Peyer's patch (tissue), 4 donors: ENCODE data around the gene EVI2A. TPM values are rescaled to one million over a fixed set of nuclear protein-coding genes. Genes with fewer than 3 reads are reported as not detected.

ENCODE experiments used
- DNase-seq, 3 donors: peaks; one replicate each; pipeline ENCODE4 v3.0.0-alpha.2; 2017 to 2019
- H3K27ac ChIP-seq, 4 donors: fragments of 200-600 bp; sonication (generic); one replicate each; pipeline ENCODE4 v1.5.1; 2016 to 2019
- H3K27me3 ChIP-seq, 2 donors: fragments of 200-600 bp; sonication (generic); one replicate each; pipeline ENCODE4 v1.5.1; 2019
- H3K36me3 ChIP-seq, 3 donors: fragments of 200-600 bp; sonication (generic); one replicate each; pipeline ENCODE4 v1.5.1; 2016 to 2019
- H3K4me1 ChIP-seq, 4 donors: fragments of 200-600 bp; sonication (generic); one replicate each; pipeline ENCODE4 v1.5.1; 2016 to 2019
- H3K4me3 ChIP-seq, 4 donors: fragments of 200-600 bp; sonication (generic); 1 replicate in 3 of 4; 2 replicates in 1 of 4; pipeline ENCODE4 v1.5.1; 2016 to 2019; ENCODE audit warnings: mild to moderate bottlenecking in 1 of 4
- H3K9me3 ChIP-seq, 4 donors: fragments of 200-600 bp; sonication (generic); one replicate each; pipeline ENCODE4 v1.5.1; 2016 to 2019; ENCODE audit warnings: mild to moderate bottlenecking in 1 of 4
- POLR2A ChIP-seq, 2 donors: fragments of 450-650 bp; IDR thresholded peaks; one replicate each; pipeline ENCODE4 v1.5.1; 2017; ENCODE audit warnings: antibody characterized with exemption in 2 of 2, mild to moderate bottlenecking in 2 of 2, moderate library complexity in 2 of 2
- total RNA-seq, 4 donors: library from RNA; depleted of rRNA; stranded (reverse); fragments of >200 nt; gene quantifications; one replicate each; pipeline ENCODE4 v1.1.0, GENCODE V29; 2016
- TF ChIP-seq, protein P1 (sequence below), 6 experiments: fragments of 450-650 bp in 4 of 6; fragments of 200-600 bp in 2 of 6; sonication (generic) in 1 of 6; IDR thresholded peaks; one replicate each; pipeline ENCODE4 v1.5.1; 2017 to 2019; ENCODE audit warnings: antibody characterized with exemption in 6 of 6, mild to moderate bottlenecking in 3 of 6, moderate library complexity in 1 of 6

Gene EVI2A
- 10 to 100 TPM in 1 of 4 donors, 1 to 10 TPM in 2, not detected in 1; 1.4 to 12.4 (median 5.8) TPM for total RNA-seq

- peak in 2 of 3 donors; percentile 66 to 75 for DNase-seq
- H3K27ac ChIP-seq: peak within 1 kb of the TSS; percentile 57 to 80 (median 76)
- TF ChIP-seq POLR2A (IDR thresholded peaks at IDR 0.05): peak in 1 of 2 donors; percentile 34
- TF ChIP-seq, protein P1, sequence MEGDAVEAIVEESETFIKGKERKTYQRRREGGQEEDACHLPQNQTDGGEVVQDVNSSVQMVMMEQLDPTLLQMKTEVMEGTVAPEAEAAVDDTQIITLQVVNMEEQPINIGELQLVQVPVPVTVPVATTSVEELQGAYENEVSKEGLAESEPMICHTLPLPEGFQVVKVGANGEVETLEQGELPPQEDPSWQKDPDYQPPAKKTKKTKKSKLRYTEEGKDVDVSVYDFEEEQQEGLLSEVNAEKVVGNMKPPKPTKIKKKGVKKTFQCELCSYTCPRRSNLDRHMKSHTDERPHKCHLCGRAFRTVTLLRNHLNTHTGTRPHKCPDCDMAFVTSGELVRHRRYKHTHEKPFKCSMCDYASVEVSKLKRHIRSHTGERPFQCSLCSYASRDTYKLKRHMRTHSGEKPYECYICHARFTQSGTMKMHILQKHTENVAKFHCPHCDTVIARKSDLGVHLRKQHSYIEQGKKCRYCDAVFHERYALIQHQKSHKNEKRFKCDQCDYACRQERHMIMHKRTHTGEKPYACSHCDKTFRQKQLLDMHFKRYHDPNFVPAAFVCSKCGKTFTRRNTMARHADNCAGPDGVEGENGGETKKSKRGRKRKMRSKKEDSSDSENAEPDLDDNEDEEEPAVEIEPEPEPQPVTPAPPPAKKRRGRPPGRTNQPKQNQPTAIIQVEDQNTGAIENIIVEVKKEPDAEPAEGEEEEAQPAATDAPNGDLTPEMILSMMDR (IDR thresholded peaks at IDR 0.05): no peak
- peaks cover 0 to 5% (median 0%) of the 10 kb centered on the region in 4 donors for H3K4me1 ChIP-seq
- peak within 1 kb of the TSS; percentile 31 to 36 (median 34) for H3K4me3 ChIP-seq
- no peaks in the 10 kb centered on the region for H3K27me3 ChIP-seq
- H3K9me3 ChIP-seq: no peaks in the 10 kb centered on the region
- H3K36me3 ChIP-seq: peaks cover 0 to 9% (median 0%) of the 10 kb centered on the region in 3 donors
Measured at GRCh38 chr17:31321481-31321880, at the start of gene EVI2A. TSS of gene EVI2A (minus strand) at chr17:31321622. CDS start at chr17:31319013, 2,609 bp downstream.

DNA sequence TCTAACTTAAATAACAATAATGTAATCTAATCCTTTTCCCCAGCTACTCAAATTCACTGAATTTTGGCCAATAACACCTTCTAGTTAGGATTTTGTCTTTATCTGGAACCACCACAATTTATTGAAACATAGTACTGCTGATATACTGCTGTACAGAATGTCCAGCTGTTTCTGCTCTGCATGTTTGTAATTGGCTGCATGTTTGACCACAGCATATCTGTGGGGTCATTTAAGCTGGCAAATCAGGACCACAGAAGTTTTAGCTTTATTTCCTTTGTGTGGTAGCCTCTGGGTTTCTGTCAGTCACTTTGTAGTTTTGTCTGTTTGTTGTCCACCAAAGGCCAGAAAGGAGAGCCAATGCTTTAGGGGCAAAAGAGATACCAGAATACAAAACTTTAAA, 47.8 kb upstream of the EVI2A start:
- Histone ChIP-seq H3K36me3 (peaks cover 0 to 12% (median 0%) of the 10 kb centered on the region in 3 donors), H3K9me3 (no peaks in the 10 kb centered on the region), H3K27me3 (no peaks in the 10 kb centered on the region), H3K4me3 (no peak overlapping the region), H3K27ac (no peak overlapping the region), H3K4me1 (peaks cover 0 to 10% (median 0%) of the 10 kb centered on the region in 4 donors)
- DNase-seq: no peak
- TF ChIP-seq POLR2A (IDR thresholded peaks at IDR 0.05): no peak
- TF ChIP-seq, protein P1 (IDR thresholded peaks at IDR 0.05): no peak

DNA sequence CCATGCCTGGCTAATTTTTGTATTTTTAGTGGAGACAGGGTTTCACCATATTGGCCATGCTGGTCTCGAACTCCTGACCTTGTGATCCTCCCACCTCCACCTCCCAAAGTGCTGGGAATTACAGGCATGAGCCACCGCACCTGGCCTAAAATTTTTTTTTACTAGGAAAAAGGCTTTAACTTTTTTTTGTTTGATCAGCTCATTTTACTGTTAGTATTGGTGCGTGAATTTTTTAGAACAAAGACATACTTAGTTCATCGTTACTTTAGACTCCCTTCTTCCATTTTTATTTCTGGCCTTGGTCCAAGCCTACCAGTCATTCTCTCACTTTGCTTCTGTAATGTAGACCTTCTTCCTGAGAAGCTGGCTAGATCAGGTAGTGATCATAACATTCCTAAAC, 44.7 kb upstream of the EVI2A start:
- no peak for DNase-seq
- peaks cover 0 to 25% (median 0%) of the 10 kb centered on the region in 3 donors for H3K36me3 ChIP-seq
- H3K27ac ChIP-seq: no peak overlapping the region
- H3K4me3 ChIP-seq: no peak overlapping the region
- TF ChIP-seq POLR2A (IDR thresholded peaks at IDR 0.05): no peak
- TF ChIP-seq, protein P1 (IDR thresholded peaks at IDR 0.05): no peak
- H3K9me3 ChIP-seq: no peaks in the 10 kb centered on the region
- no peaks in the 10 kb centered on the region for H3K4me1 ChIP-seq
- no peaks in the 10 kb centered on the region for H3K27me3 ChIP-seq

DNA sequence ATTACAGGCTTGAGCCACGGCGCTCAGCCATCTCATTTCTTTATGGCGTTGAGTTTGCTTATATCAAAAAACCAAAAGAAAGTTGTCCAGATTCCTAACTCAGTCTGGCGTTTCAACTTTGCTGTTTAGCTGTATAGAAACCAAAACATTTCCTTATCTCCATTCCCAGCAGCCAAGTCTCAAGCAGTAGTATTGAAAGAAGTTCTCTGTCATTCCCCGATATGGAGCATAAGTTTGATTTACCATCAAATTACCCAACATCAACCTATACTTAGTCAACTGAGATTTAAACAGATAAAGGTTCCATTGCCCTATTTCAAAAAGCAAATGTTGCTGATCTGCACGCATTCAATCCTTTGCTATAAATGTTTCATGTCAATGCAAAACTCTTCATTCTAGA, 42.6 kb upstream of the EVI2A start:
- no peaks in the 10 kb centered on the region for H3K9me3 ChIP-seq
- no peaks in the 10 kb centered on the region for H3K27me3 ChIP-seq
- H3K4me1 ChIP-seq: no peaks in the 10 kb centered on the region
- no peak for DNase-seq
- no peak overlapping the region for H3K27ac ChIP-seq
- peaks cover 0 to 40% (median 0%) of the 10 kb centered on the region in 3 donors for H3K36me3 ChIP-seq
- H3K4me3 ChIP-seq: no peak overlapping the region
- TF ChIP-seq, protein P1 (IDR thresholded peaks at IDR 0.05): no peak
- no peak for TF ChIP-seq POLR2A (IDR thresholded peaks at IDR 0.05)

GRCh38 chr17:31357839-31358394, 36.5 kb upstream of the EVI2A start:
- Histone ChIP-seq H3K4me1 (peaks cover 0 to 4% (median 0%) of the 10 kb centered on the region in 4 donors), H3K4me3 (no peak overlapping the region), H3K36me3 (peaks cover 0 to 51% (median 0%) of the 10 kb centered on the region in 3 donors), H3K27me3 (no peaks in the 10 kb centered on the region), H3K9me3 (no peaks in the 10 kb centered on the region), H3K27ac (no peak overlapping the region)
- no peak for DNase-seq
- TF ChIP-seq, protein P1 (IDR thresholded peaks at IDR 0.05): no peak
